ENCODE measurements around the gene CCDC60.

Gene CCDC60

GRCh38 chr12:119500209-119500608 is 165.7 kb downstream of the CCDC60 start:
- no peak overlapping the region for H3K4me3 ChIP-seq (ENCODE audit: low read length)
- DNase-seq (ENCODE audit: low read depth) = no peak
- no peak for TF ChIP-seq CTCF (conservative IDR thresholded peaks at IDR 0.05; ENCODE audit: low read depth, low read length)

GRCh38 chr12:119501052-119501451 is 166.5 kb downstream of the CCDC60 start:
- H3K4me3 ChIP-seq (ENCODE audit: low read length) = no peak overlapping the region
- TF ChIP-seq CTCF (conservative IDR thresholded peaks at IDR 0.05; ENCODE audit: low read depth, low read length) = no peak
- no peak for DNase-seq (ENCODE audit: low read depth)

GRCh38 chr12:119505001-119505400 is 170.5 kb downstream of the CCDC60 start:
- DNase-seq (ENCODE audit: low read depth) = no peak
- no peak overlapping the region for H3K4me3 ChIP-seq (ENCODE audit: low read length)
- TF ChIP-seq CTCF (conservative IDR thresholded peaks at IDR 0.05; ENCODE audit: low read depth, low read length) = no peak

GRCh38 chr12:119512772-119513497 is 178.4 kb downstream of the CCDC60 start:
- H3K4me3 ChIP-seq (ENCODE audit: low read length) = no peak overlapping the region
- no peak for DNase-seq (ENCODE audit: low read depth)
- no peak for TF ChIP-seq CTCF (conservative IDR thresholded peaks at IDR 0.05; ENCODE audit: low read depth, low read length)

GRCh38 chr12:119528241-119528640 is 193.7 kb downstream of the CCDC60 start:
- TF ChIP-seq CTCF (conservative IDR thresholded peaks at IDR 0.05; ENCODE audit: low read depth, low read length) = no peak

GRCh38 chr12:119540476-119540875 is 205.9 kb downstream of the CCDC60 start:
- no peak for TF ChIP-seq CTCF (conservative IDR thresholded peaks at IDR 0.05; ENCODE audit: low read depth, low read length)
- H3K4me3 ChIP-seq (ENCODE audit: low read length) = no peak overlapping the region
- DNase-seq (ENCODE audit: low read depth) = no peak

More at GRCh38 chr12:119528241-119528640, 193.7 kb downstream of the CCDC60 start:
- no peak for DNase-seq (ENCODE audit: low read depth)
- no peak overlapping the region for H3K4me3 ChIP-seq (ENCODE audit: low read length)
